Superior temporal gyrus (tissue), 1 donor: ENCODE data around the gene APPL2.

Experiments used
- DNase-seq: peaks from one replicate; pipeline ENCODE4 v3.0.0-alpha.2; 2016; ENCODE audit errors: extremely low spot score

The APPL2 gene

GRCh38 chr12:105223352-105223845 lies 12.6 kb downstream of the APPL2 start:
- no peak for DNase-seq

GRCh38 chr12:105222726-105223351 lies 13.1 kb downstream of the APPL2 start:
- peak; percentile 9 for DNase-seq

GRCh38 chr12:105222284-105222655 lies 13.7 kb downstream of the APPL2 start:
- DNase-seq, result no peak

- DNase-seq, result peak; percentile 14
These were observed 14.2 kb downstream of the APPL2 start for GRCh38 chr12:105221583-105222283.

GRCh38 chr12:105220929-105221290 lies 15.1 kb downstream of the APPL2 start:
- DNase-seq, result no peak

GRCh38 chr12:105220150-105220928 lies 15.6 kb downstream of the APPL2 start:
- DNase-seq, result no peak

GRCh38 chr12:105219261-105220028 lies 16.5 kb downstream of the APPL2 start:
- DNase-seq, result no peak

GRCh38 chr12:105218434-105218833 lies 17.5 kb downstream of the APPL2 start:
- DNase-seq, result peak; percentile 32

- no peak for DNase-seq
These were observed 21.2 kb downstream of the APPL2 start for GRCh38 chr12:105214670-105215375.

GRCh38 chr12:105214148-105214547 lies 21.8 kb downstream of the APPL2 start:
- no peak for DNase-seq

- DNase-seq, result no peak
These were observed 23.5 kb downstream of the APPL2 start for GRCh38 chr12:105212438-105212837.

- no peak for DNase-seq
These were observed 26.9 kb downstream of the APPL2 start for GRCh38 chr12:105209091-105209490.

GRCh38 chr12:105206686-105207374 lies 29.1 kb downstream of the APPL2 start:
- no peak for DNase-seq

GRCh38 chr12:105205322-105206048 lies 30.5 kb downstream of the APPL2 start:
- no peak for DNase-seq

- DNase-seq, result no peak
These were observed 31.1 kb downstream of the APPL2 start for GRCh38 chr12:105204916-105205315.

GRCh38 chr12:105204127-105204526 lies 31.8 kb downstream of the APPL2 start:
- DNase-seq, result no peak

GRCh38 chr12:105202202-105202601 lies 33.8 kb downstream of the APPL2 start:
- no peak for DNase-seq

GRCh38 chr12:105201299-105201698 lies 34.7 kb downstream of the APPL2 start:
- DNase-seq, result no peak

GRCh38 chr12:105200385-105200784 lies 35.6 kb downstream of the APPL2 start:
- no peak for DNase-seq

GRCh38 chr12:105198961-105199360 lies 37.0 kb downstream of the APPL2 start:
- no peak for DNase-seq
